LNCaP clone FGC (cell line): ENCODE results near the gene JADE2.

Source experiments
- DNase-seq: peaks from one replicate; pipeline ENCODE4 v3.0.0-alpha.2; 2011; ENCODE audit warnings: low read depth
- H3K4me3 ChIP-seq: 2 replicates; pipeline ENCODE4 v1.5.1; 2011; ENCODE audit warnings: mild to moderate bottlenecking, low read depth, low read length, control low read depth
- TF ChIP-seq, protein P1 (sequence below): IDR thresholded peaks from 2 replicates; pipeline ENCODE4 v1.5.1; 2012; ENCODE audit warnings: mild to moderate bottlenecking; ENCODE audit not compliant: control insufficient read depth, insufficient read depth; ENCODE audit errors: extremely low read depth

JADE2 gene

DNA sequence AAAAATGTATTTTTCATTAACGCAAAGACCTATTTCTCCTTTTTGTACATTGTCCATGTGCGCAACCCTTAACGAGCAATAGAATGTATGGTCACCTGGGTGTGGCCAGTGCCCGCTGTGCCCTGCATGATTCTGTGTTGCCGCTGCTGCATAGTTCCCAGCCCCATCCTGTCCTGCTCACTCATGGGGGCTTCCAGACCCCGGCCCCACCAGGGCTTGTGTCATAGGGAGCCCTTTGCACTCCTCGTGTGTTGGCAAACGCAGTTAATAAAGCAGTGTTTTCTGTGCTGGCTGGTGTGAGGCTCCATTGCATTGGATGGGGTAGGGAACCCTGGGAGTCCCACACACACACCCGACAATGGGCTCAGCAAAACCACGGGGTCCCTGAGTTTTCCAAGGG is 57.5 kb downstream of the JADE2 start:
- TF ChIP-seq, protein P1, sequence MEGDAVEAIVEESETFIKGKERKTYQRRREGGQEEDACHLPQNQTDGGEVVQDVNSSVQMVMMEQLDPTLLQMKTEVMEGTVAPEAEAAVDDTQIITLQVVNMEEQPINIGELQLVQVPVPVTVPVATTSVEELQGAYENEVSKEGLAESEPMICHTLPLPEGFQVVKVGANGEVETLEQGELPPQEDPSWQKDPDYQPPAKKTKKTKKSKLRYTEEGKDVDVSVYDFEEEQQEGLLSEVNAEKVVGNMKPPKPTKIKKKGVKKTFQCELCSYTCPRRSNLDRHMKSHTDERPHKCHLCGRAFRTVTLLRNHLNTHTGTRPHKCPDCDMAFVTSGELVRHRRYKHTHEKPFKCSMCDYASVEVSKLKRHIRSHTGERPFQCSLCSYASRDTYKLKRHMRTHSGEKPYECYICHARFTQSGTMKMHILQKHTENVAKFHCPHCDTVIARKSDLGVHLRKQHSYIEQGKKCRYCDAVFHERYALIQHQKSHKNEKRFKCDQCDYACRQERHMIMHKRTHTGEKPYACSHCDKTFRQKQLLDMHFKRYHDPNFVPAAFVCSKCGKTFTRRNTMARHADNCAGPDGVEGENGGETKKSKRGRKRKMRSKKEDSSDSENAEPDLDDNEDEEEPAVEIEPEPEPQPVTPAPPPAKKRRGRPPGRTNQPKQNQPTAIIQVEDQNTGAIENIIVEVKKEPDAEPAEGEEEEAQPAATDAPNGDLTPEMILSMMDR: no peak
- no peak for DNase-seq
- no peak overlapping the region for H3K4me3 ChIP-seq

DNA sequence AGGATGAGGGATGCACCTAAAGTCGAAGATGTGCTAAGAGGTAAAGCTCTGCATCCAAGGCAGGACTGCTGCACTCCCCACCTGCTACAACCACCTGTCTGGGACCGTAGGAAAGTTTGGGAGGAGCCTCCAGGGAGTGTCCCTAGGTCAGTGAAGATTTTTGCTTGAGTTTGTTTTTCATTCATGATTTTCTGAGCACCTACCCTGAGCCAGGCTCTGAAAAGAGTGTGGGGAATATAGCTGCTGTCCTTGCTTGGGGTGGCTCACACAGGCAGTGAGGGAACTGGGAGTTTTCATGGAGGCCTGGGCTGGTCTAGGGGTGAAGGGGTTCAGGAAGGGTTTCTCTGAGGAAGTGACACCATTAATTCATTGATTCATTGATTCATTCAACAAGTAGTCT is 58.3 kb downstream of the JADE2 start:
- DNase-seq: no peak
- H3K4me3 ChIP-seq: no peak overlapping the region
- TF ChIP-seq, protein P1: no peak

GRCh38 chr5:134584662-134585061 is 59.2 kb downstream of the JADE2 start:
- TF ChIP-seq, protein P1: no peak
- no peak overlapping the region for H3K4me3 ChIP-seq
- DNase-seq: no peak

DNA sequence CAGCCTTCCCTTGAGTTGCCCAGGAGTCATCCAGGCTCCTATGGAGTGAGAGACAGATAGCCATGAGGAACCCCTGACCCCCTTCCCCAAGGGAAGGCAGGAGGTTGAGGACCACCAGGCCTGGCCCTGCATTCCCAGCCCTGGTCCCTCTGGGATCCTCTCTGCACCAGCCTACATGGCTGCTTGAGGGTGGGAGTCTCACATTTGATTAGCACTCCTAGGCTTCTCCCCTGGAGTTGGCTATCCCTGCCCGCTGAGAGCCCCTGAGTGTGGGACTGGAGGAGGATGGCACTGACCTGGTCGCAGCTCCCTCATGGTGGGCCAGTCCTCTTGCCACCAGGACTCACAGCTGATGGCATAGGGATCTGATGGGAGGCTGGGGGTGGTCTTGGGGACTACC is 60.5 kb downstream of the JADE2 start:
- no peak for DNase-seq
- H3K4me3 ChIP-seq: no peak overlapping the region
- TF ChIP-seq, protein P1: no peak

DNA sequence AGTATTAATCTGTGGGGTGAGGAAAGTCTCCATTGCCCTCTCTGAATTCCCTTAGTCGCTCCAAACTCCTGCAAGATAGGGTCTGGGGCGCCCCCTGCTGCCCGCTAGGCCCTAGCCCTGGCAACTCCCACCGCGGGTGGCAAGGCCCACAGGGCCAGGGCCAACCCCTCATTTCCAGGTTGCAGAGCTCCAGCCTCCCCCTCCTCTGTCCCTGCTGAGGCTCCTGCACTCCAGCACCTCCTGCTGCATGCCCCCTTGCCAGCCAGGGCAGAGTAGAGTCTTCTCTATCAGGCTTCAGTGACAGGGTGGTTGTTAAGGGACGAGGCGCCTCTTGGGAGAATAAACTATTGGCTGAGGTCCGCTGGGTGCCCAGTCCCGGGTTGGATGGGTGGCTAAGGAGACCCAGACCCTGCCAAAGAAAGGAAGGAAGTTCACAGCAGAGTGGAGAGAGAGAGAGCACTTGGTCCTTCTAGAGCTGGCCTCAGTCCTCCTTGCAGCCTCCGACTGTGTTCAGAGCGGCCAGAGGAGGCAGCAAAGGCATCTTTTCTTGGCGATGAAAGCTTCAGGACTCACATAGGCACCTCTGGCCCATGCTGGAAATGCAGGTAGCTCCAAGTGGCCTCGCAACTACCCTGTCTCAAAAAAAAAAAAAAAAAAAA is 61.5 kb downstream of the JADE2 start:
- DNase-seq: peak; percentile 85
- TF ChIP-seq, protein P1: peak; percentile 82

GRCh38 chr5:134590992-134591659 is 65.7 kb downstream of the JADE2 start:
- no peak overlapping the region for H3K4me3 ChIP-seq
- TF ChIP-seq, protein P1: no peak
- no peak for DNase-seq

More for the DNA sequence above, 61.5 kb downstream of the JADE2 start:
- no peak overlapping the region for H3K4me3 ChIP-seq
